ENCODE results near the gene CDH15. TPM values are rescaled to one million over a fixed set of nuclear protein-coding genes. Genes with fewer than 3 reads are reported as not detected.

The CDH15 gene
- polyA plus RNA-seq, 1 experiment, result 0.07 TPM

GRCh38 chr16:89166696-89167424 lies 4.7 kb upstream of the CDH15 start:
- TF ChIP-seq, protein P1, sequence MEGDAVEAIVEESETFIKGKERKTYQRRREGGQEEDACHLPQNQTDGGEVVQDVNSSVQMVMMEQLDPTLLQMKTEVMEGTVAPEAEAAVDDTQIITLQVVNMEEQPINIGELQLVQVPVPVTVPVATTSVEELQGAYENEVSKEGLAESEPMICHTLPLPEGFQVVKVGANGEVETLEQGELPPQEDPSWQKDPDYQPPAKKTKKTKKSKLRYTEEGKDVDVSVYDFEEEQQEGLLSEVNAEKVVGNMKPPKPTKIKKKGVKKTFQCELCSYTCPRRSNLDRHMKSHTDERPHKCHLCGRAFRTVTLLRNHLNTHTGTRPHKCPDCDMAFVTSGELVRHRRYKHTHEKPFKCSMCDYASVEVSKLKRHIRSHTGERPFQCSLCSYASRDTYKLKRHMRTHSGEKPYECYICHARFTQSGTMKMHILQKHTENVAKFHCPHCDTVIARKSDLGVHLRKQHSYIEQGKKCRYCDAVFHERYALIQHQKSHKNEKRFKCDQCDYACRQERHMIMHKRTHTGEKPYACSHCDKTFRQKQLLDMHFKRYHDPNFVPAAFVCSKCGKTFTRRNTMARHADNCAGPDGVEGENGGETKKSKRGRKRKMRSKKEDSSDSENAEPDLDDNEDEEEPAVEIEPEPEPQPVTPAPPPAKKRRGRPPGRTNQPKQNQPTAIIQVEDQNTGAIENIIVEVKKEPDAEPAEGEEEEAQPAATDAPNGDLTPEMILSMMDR (IDR thresholded peaks at IDR 0.05; ENCODE audit: insufficient read depth, low read depth, low read length), result no peak
- 0 out of 2 replicates have a peak, but pooled peaks cover 2% of the 10 kb centered on the region for H3K27me3 ChIP-seq (ENCODE audit: control insufficient read depth, insufficient read depth, low read length)
- DNase-seq (ENCODE audit: low read depth), result no peak
- ChIA-PET POLR2A (no interaction called here), CTCF (interaction anchor here (0.6 to 2.4 kb wide), 21 partner anchors 9 to 606 kb away, joined by 3 to 9 read pairs (median 3); partner anchors contain the start of gene CDT1)
- no peaks in the 10 kb centered on the region; the same call in 1 of the 2 replicates for H3K36me3 ChIP-seq (ENCODE audit: control insufficient read depth, insufficient read depth, low read length)
- H3K4me3 ChIP-seq (ENCODE audit: low read depth, low read length), result no peak overlapping the region

DNA sequence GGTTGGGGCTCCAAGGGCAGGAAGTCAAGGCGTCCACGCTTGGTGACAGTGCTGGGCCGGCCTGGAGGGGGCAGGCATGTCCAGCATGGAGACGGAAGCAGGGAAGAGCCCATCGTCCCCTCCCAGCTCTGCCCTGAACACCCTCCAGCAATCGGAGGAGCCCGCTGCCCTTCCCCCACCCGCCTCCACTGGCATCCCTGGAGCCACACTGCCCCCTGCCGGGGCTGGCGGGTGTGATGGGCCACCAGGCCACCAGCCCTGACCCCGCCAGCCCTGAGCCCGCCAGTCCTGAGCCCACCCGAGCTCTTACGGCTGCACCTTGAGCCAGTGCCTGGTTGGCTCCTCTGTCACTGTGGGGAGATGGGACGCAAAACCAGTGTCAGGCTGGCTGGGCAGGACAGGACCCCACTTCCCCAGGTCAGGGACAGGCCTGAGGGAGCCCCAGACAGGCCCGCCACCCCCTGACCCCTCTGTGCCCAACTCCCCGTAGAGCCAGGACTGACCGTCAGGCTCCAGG lies 4.1 kb upstream of the CDH15 start:
- Histone ChIP-seq H3K4me3 (ENCODE audit: low read depth, low read length) (no peak overlapping the region), H3K36me3 (ENCODE audit: control insufficient read depth, insufficient read depth, low read length) (no peaks in the 10 kb centered on the region; the same call in 1 of the 2 replicates), H3K27me3 (ENCODE audit: control insufficient read depth, insufficient read depth, low read length) (0 out of 2 replicates have a peak, but pooled peaks cover 2% of the 10 kb centered on the region)
- POLR2A ChIA-PET, result no interaction called here
- CTCF ChIA-PET, result interaction anchor here (0.7 to 2.4 kb wide), 24 partner anchors 8 to 606 kb away, joined by 3 to 9 read pairs (median 3); partner anchors contain the start of genes CDT1 and ZNF778
- TF ChIP-seq, protein P1 (IDR thresholded peaks at IDR 0.05; ENCODE audit: insufficient read depth, low read depth, low read length), result peak; percentile 90
- no peak for DNase-seq (ENCODE audit: low read depth)

- TF ChIP-seq, protein P1 (IDR thresholded peaks at IDR 0.05; ENCODE audit: insufficient read depth, low read depth, low read length), result no peak
- CTCF ChIA-PET, result interaction anchor here (0.7 to 2.4 kb wide), 8 partner anchors 13 to 607 kb away, joined by 3 to 9 read pairs (median 5); no protein-coding TSS in a partner anchor
- no peaks in the 10 kb centered on the region; the same call in 1 of the 2 replicates for H3K36me3 ChIP-seq (ENCODE audit: control insufficient read depth, insufficient read depth, low read length)
- no peak overlapping the region for H3K4me3 ChIP-seq (ENCODE audit: low read depth, low read length)
- POLR2A ChIA-PET, result no interaction called here
- no peak for DNase-seq (ENCODE audit: low read depth)
- peaks cover 4% of the 10 kb centered on the region; the same call in 1 of the 2 replicates for H3K27me3 ChIP-seq (ENCODE audit: control insufficient read depth, insufficient read depth, low read length)
Measured at GRCh38 chr16:89168381-89169189, 3.0 kb upstream of the CDH15 start.

DNA sequence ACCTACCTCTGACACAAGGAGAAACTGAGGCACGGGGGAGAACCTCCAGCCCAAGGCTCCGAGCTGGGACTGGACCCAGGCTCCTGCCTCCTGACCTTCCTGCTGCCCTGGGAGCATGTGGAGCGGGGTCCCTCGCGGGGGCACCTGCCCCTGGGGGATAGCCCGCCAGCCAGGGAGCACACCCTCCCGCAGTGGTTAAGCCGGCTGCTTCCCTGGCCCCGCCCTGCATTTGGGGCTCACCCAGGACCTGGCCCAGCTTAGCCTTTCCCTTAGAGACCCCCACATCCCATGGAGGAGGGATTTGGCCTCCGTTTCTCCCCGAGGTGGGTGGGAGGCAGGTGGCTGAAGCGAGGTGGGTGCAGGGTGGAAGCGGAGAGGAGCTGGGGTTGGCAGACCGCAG lies 1.8 kb upstream of the CDH15 start:
- Histone ChIP-seq H3K4me3 (ENCODE audit: low read depth, low read length) (no peak overlapping the region), H3K36me3 (ENCODE audit: control insufficient read depth, insufficient read depth, low read length) (no peaks in the 10 kb centered on the region; the same call in 1 of the 2 replicates), H3K27me3 (ENCODE audit: control insufficient read depth, insufficient read depth, low read length) (peaks cover 6% of the 10 kb centered on the region)
- ChIA-PET CTCF (interaction anchor here (0.7 kb wide), 1 partner anchor 14 kb away, joined by 3 read pairs; no protein-coding TSS in a partner anchor), POLR2A (no interaction called here)
- TF ChIP-seq, protein P1 (IDR thresholded peaks at IDR 0.05; ENCODE audit: insufficient read depth, low read depth, low read length), result no peak
- no peak for DNase-seq (ENCODE audit: low read depth)
